GM13977 (cell line): Measurements from ENCODE around the gene LMX1B.
A peak's percentile ranks its signal among the peaks of the same experiment; 100 is the strongest.

ENCODE experiments used
- DNase-seq: peaks from one replicate; pipeline ENCODE4 v3.0.0; 2012; ENCODE audit warnings: low spot score
- in situ Hi-C: fragments of 300-500 bp; cut with MboI; formaldehyde crosslinking; loops from one replicate; pipeline ENCODE4 v1.12.0; 2022; ENCODE audit warnings: low sequenced_read_pairs, low pct_unique_long_range_greater_than_20kb, mixed read lengths, inconsistent platforms; ENCODE audit not compliant: unreplicated experiment
- TF ChIP-seq, protein P1 (sequence below): IDR thresholded peaks from 2 replicates; pipeline ENCODE4 v1.5.1; 2012; ENCODE audit warnings: mild to moderate bottlenecking, control low read depth; ENCODE audit not compliant: insufficient read depth; ENCODE audit errors: extremely low read depth, missing control alignments

LMX1B gene

DNA sequence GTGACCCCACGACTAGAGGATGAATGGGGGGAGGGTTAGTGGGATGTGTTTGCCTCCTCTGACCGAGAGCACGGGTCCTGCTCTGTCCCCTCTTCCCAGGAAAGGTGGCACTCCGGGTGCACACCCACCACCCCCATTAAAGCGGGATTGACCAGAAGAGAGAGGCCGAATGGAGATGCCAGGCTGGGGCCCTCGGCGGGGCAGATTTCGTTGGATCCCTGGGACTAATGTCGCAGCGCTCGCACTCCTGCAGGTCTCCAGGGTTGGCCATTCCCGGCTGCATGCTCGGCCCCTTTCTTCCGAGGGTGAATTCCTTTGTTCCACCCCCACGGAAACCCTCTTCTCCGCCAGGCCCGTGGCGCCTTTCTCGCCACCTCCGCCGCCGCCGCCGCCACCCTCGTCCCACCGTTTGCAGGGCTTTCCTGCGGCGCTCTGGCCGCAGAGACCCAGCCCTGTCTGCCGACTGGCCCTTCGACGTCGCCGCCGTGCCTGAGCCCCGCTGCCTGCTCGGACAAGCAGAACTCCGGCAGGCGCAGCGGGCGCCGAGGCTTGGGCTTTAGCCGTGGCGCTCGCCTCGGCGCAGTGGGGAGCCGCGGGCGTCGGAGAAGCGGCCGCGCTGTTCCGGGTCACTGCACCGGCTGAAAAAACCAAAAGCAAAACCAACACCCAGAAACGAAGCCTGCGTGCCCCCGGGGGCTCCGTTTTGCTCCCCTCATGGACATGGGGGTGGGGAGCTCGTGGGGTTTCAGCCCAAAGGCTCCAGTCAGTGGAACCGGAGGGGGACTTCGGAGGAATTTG is 11.8 kb downstream of the LMX1B start:
- in situ Hi-C loops = no loop called here
- TF ChIP-seq, protein P1, sequence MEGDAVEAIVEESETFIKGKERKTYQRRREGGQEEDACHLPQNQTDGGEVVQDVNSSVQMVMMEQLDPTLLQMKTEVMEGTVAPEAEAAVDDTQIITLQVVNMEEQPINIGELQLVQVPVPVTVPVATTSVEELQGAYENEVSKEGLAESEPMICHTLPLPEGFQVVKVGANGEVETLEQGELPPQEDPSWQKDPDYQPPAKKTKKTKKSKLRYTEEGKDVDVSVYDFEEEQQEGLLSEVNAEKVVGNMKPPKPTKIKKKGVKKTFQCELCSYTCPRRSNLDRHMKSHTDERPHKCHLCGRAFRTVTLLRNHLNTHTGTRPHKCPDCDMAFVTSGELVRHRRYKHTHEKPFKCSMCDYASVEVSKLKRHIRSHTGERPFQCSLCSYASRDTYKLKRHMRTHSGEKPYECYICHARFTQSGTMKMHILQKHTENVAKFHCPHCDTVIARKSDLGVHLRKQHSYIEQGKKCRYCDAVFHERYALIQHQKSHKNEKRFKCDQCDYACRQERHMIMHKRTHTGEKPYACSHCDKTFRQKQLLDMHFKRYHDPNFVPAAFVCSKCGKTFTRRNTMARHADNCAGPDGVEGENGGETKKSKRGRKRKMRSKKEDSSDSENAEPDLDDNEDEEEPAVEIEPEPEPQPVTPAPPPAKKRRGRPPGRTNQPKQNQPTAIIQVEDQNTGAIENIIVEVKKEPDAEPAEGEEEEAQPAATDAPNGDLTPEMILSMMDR = no peak
- no peak for DNase-seq

DNA sequence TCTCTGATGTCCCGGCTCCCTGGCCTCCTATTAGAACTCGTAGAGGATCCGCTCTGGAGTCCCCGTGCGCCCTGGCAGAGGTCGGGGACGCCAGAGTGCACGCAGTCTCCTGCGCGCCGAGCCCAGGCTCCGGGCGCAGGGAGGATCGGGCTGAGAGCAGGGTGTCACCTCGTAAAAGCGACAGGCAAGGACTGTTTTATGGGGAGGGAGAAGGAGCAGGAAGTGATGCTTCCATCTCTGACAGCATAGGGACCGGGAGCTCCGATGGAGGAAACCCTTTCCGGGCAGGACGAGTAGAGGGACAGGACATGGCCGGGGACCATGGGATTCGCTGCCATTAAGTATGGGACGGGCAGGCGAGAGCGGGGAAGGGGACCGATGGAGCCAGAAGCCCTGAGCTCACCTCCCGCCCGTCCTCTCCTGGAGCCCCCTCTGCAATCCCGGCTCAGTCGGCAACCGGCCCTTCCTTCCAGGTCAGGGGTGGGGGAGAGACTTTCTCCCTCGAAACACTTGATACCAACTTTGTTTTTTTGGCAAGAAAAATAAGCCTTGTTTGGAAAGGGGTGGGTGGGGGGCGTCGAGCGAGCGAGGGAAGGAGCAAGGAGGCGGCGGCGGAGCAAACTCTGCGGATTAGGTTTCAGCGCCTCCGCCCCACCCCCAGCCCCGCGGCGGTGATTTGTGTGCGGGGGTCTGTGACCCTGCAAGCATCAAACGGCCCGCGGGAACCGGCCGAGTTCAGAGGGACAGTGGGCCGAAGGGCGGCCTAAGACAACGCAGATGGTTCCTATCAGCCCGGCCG is 12.6 kb downstream of the LMX1B start:
- in situ Hi-C loops = no loop called here
- TF ChIP-seq, protein P1 = no peak
- peak; percentile 57 for DNase-seq

DNA sequence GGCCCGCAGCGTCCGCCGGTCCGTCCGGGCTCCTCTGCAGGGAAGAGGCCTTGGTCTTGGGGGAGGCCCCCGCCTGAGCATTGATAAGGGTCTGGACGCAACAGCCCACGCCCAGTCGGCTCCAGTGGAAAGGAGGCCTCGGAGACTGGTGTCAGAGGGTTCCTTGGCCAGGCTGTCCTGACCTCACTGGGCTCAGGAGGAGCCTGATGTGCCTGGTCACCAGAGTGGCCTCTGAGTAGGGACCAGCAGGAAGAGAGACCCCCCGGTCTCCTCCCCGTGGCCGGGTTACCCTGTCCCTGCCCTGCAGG is 13.2 kb downstream of the LMX1B start:
- TF ChIP-seq, protein P1 = no peak
- in situ Hi-C loops = no loop called here
- no peak for DNase-seq

DNA sequence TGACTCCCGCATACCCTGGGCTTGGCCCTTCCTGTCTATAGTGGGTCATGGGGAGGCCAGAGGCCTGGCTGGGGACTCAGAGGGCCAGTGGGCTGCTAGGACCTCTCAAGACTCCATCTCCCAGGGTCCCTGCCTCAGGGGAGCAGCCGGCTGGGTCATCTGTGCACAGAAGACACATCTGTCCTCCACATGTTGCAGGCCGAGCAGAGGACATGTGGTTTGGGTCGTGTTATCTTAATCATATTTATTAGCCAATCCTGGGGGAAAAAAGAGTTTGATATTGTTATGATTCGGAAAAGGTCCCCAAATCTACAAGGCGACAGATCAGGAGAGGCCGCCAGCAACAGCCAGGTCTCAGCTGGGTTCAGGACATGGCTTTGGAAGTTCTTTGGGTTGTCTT is 14.4 kb downstream of the LMX1B start:
- TF ChIP-seq, protein P1 = no peak
- DNase-seq = no peak
- in situ Hi-C loops = no loop called here

DNA sequence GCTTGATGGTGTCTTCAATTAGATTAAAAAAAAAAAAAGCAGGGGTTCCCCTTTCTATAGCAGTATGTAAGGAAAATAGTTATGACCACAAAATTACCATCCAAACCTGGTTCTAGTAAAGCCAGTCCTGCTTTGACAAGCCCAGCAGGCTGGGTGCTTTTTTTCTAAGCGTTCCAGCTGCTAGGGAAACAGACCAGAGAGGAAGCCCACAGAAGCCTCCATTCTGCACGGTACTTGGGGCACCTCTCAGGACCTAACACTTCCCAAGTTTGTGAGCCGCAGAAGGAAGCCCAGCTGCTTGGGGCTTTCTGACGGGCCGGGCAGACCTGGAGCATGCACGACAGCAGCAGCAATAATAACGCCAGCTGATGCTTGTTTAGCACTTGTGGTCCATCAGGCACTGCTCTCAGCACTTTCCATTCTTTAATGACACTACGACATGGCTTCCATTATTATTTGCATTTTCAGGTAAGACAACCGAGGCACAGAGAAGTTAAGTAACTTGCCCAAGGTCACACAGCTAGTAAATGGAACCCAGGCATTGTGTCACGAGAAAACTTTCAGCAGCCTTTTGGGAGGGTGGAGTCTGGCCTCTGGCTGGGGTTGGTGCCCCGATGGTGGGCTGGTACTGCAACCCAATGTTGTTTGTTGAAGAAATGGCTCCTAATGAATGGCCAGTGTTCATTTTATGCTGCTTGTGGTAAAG is 15.4 kb downstream of the LMX1B start:
- DNase-seq = no peak
- TF ChIP-seq, protein P1 = no peak
- in situ Hi-C loops = no loop called here

DNA sequence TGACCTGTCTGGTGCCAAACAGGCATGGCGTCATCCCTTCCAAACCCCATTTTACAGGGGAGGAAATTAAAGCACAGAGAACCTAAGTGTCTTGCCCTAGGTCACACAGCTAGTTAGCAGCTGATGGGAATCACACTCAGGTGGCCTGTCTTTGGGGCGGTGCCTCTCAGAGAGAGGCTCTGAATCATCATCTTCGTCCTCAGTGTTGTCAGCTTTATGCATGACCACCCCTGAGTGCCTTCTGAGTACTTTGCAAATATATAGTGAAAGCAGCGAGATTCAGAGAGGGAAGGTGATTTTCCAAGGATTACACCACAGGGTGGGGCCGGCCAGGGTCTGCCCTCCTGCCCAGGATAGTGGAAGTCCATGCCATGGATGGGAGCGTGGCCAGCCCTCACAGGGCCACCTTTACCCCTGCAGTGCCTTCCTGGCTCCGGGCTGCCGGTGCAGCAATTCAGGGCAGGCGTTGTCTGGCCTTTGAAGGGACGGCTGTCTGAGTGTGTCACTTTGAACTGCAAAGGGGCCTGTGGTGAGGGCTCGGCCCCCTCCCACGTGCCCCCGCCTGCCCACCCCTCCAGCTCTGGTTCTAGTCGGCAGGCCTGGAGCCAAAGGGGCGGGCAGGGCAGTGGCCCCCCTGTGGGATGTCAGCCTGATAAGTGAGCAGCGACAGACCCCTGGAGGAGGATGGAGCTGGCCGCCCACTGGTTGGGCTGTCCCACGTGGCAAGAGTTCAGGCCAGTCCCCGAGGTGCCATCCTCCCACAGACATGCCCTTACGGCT is 16.9 kb downstream of the LMX1B start:
- in situ Hi-C loops = no loop called here
- no peak for DNase-seq

More for the DNA sequence above, 16.9 kb downstream of the LMX1B start:
- TF ChIP-seq, protein P1 = no peak
